ENCODE measurements around the gene ZNF786.

DNA sequence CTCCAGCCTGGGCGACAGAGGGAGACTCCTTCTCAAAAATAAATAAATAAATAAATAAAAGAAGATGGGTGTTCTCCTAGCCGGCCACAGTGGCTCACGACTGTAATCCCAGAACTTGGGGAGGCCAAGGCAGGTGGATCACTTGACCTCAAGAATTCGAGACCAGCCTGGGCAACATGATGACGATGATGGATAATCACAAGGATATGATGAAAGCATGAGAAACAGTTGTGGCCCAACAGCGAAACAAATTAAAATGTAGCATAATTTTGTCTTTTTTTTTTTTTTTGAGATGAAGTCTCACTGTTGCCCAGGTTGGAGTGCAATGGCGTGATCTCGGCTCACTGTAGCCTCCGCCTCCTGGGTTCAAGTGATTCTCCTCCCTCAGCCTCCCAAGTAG lies 12.9 kb downstream of the ZNF786 start:
- TF ChIP-seq, protein P1, sequence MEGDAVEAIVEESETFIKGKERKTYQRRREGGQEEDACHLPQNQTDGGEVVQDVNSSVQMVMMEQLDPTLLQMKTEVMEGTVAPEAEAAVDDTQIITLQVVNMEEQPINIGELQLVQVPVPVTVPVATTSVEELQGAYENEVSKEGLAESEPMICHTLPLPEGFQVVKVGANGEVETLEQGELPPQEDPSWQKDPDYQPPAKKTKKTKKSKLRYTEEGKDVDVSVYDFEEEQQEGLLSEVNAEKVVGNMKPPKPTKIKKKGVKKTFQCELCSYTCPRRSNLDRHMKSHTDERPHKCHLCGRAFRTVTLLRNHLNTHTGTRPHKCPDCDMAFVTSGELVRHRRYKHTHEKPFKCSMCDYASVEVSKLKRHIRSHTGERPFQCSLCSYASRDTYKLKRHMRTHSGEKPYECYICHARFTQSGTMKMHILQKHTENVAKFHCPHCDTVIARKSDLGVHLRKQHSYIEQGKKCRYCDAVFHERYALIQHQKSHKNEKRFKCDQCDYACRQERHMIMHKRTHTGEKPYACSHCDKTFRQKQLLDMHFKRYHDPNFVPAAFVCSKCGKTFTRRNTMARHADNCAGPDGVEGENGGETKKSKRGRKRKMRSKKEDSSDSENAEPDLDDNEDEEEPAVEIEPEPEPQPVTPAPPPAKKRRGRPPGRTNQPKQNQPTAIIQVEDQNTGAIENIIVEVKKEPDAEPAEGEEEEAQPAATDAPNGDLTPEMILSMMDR (conservative IDR thresholded peaks at IDR 0.05; ENCODE audit: low read depth, low read length): no peak
- no peak for TF ChIP-seq EZH2 (IDR thresholded peaks at IDR 0.05; ENCODE audit: low read length, unreplicated experiment)
